GM19397 (cell line): ENCODE measurements around the gene SLC8A1.

ENCODE experiments used
- ATAC-seq: cut with Tn5 transposase; IDR thresholded peaks from one replicate; pipeline ENCODE4 v1.9.1; 2021; ENCODE audit warnings: mild to moderate bottlenecking, moderate library complexity; ENCODE audit not compliant: unreplicated experiment

SLC8A1 gene

DNA sequence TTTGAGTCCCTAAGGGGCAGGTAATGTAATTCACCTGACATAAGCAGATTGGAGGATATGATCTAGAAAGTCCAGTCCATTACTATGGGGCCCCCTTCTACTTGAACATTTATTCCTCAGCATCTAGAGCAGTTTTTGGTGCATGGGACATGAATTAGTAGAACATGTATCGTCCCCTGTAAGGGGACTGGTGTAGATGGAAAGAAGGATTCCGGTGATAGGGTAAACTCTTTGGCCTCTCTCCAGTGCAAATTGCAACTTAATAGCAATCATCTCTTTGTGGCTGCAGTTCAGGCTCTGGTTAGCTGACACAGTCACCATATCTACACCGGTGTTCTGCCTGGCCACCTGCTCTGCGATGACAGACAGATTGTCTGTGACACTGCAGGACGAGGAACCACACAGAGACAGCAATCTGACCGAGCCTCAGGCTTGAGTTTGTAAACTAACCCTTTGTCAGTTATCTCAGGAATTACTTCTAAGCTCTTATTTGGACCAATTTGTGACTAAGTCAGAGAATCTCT lies 6.4 kb upstream of the SLC8A1 start:
- ATAC-seq, result no peak

DNA sequence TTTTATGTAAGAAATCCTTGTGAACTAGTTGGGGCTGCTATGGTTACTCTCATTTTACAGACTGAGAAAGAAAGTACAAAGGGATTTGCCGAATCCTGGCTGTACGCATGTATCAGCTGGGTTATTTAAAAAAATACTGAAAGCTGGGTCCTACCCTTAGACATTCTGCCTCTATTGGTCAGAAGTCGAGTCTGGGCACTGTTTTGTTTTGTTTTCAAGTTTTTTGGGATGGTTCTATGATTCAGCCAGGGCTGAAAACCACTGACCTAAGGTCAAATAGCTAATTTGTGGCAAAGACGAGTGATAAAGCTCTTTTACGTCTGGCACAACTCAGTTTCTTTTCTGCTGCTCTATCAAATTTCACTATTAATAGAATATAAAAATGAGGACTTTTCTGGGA lies 5.9 kb upstream of the SLC8A1 start:
- ATAC-seq, result no peak

DNA sequence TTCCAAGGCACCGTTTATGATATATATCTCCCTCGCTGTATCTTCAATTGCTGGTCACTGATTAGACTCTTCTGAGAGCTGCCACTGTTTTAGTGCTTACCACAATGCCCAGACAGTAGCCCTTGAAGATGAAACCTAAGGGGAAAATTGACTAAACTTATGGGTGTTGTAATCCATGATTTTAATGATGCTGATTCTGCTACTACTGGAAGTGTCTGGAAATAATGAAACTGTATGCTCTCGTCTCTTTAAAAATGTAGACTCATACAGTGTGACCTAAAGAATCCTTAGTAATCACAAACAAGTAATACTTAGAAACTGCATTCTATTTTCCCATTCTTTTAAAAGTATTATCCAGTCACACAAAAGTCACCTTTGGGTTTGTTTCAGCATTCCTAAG lies 5.5 kb upstream of the SLC8A1 start:
- ATAC-seq, result no peak

DNA sequence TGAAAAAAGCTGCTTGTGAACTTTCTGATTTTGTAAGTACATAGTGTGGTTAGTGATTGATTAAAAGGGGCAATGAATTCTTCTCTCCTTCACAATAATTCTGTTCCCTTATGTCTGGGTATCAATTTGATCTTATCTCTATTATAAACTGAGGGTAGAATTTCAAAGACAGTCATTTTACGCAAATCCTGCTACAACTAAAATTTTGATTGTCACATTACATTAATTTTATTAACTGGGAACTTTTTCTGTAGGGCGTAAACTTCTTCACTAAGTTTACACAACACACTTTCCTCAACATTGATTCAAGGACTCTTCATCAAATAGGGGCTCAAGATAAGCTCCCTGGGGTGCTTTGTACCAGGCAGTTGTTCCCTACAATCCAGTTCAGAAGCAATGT lies 5.0 kb upstream of the SLC8A1 start:
- no peak for ATAC-seq

DNA sequence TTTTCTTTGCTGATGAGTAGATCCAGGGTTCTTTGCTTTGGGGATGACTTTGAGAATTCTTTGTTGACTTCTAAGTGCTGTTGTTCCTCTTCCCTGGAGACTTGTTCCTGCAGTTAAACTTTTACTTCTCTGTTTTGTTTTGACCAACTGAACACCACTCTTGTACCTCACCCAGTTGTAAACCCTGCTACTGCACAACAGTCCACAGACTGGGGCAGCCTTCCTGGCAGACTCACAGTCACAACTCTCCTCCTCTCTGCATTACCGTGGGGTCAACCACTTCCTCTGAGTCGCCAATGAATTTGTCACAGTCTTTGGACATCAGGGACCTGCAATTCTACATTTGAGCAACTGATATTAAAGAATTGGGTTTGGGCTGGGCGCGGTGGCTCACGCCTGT lies 3.8 kb upstream of the SLC8A1 start:
- ATAC-seq, result no peak

DNA sequence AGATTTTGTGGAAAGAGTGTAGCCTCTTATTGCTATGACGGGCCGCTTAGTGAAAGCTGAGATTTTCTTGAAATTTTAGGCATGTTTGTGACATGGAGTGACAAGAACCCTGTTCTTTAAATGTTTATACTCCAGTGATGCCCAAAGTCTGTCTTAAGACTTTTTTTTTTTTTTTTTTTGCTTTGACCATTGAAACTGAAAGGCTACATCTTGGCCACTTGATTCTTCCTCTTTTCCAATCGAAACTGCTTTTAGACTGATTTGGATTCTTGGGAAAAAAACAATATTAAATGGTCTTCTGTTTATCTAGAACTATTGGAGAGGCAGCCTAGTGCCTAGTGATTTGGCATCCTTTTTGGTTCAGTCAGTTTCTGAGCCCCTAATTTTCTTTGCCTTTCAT lies 2.4 kb upstream of the SLC8A1 start:
- no peak for ATAC-seq

DNA sequence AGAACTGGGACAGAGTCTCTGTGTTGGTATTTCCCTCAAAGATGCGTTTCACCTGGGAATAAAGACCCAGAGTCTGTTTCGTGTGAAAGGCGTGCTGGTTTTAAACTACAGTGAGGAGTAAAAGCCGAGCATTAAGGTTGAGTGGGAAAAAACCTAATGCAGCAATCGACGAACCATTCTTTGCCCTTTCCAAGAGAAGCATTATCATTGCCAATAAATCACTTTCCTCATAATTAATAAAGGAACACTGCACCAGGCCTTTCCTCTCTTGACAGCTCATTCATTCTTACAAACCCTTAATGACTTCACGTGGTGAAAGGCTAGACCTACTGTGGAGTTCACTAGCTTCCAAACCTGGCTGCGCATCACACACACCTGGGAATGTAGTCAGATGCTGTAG lies 896 bp upstream of the SLC8A1 start:
- ATAC-seq, result no peak

DNA sequence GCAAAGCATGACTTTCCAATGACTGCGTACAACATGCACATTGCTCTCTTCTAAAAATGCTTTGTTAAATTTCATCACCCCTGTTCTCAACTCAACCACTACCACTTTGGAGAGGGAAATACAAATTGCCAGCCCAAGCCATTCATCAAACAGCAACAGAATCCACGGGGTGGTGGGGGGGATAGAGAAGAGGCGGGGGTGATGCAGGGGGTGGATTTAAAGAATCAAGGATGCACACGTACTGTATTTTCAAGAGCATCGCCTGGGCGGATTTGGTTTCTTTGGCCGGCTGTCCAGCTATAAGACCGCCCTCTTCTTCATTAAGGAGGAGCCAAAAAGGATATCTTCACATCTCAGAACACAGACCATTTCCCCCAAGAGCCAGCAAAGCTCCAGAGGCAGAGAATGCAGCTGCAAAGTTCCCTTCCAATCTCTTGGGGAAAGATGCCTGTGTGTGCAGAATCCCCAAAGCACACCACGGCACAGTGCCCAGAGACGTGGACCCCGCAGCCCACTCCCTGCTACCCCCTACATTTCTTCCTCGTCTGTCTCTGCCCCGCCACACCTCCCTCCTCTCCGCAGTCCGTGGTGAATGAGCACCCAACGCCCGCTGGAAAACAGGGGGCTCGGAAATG lies 977 bp downstream of the SLC8A1 start:
- ATAC-seq, result no peak

DNA sequence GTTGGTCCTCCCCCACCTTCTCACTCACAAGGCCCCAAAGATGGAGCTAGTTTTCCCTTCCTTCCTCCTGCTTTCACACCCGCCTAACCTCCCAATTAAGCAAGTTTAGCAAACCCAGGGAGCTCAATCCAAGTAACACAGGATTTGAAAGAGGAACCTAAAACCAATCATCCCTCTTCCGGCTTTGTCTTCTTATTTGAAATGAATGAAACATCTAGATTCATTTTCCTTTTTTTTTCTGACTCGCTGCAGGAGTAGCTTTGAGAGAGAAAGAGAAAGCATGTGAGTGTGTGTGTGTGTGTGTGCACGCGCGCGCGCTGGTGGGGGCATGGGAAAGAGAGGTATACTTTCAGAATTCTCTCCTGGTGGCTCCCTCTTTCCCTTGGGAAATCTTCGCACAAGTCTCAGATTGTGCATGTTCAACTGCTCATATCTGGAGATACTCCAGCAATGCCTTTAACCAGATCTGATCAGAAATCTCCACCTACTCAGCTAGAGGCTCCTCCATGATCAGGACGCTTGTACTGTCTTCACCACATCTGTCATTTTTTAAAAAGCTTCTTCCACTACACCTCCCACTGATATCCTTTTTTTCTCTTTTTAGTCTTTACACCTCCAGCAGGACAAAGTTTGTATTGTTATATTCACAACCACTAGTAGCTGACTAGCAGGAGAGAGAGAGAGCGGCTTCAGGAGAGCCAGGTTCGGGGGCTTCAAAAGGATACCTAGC lies 1.7 kb downstream of the SLC8A1 start:
- no peak for ATAC-seq

DNA sequence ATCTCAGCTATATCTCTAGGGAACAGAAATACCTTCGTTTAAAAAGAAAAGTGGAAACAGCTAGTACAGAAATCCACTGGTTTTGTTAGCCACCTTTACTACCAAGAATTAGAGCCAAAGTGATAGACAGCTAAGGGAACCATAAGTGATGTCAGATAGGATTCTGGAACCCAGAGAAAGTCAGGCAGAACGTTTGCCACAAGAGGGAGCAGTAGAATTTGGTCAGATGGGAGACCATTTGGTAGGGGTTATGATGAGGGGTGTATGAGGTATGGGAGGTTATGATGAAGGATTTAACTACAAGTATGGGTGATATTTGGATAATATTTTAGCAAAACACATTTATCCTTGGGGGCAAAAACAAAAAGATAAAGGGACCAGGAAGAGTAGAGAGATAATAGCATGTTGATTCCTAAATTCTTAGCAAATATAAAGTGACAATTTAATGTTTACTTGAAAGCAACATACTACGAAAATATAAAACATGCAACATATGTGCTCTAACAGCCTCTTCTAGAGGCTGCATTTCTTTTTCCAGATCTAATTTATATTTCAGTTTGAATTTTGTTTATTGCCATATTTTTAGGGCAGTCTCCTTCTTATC lies 3.3 kb downstream of the SLC8A1 start:
- no peak for ATAC-seq

DNA sequence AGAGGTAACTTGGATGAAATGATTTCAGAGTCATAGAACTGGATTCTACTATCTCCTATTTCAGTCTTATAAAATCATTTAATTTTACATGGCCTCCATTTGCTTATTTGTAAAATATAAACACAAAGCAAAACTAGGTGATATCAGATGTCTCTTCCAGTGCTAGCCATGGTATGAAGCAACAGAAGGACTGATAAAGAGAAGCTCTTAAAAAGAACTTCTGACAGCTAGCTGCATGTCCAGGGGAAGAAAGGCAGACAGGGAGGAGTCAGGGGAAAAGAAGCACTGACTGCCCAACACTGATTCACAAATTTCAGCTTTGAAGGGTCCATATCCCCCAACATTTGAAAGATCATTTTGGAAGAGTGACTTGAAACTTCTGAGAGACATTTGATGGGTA lies 6.4 kb downstream of the SLC8A1 start:
- ATAC-seq, result no peak

DNA sequence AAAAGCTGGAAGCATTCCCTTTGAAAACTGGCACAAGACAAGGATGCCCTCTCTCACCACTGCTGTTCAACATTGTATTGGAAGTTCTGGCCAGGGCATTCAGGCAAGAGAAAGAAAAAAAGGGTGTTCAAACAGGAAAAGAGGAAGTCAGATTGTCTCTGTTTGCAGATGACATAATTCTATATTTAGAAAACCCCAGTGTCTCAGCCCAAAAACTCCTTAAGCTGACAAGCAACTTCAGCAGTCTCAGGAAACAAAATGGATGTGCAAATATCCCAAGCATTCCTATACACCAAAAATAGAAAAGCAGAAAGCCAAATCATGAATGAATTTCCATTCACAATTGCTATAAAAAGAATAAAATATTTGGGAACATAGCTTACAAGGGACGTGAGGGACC lies 11.1 kb downstream of the SLC8A1 start:
- no peak for ATAC-seq

DNA sequence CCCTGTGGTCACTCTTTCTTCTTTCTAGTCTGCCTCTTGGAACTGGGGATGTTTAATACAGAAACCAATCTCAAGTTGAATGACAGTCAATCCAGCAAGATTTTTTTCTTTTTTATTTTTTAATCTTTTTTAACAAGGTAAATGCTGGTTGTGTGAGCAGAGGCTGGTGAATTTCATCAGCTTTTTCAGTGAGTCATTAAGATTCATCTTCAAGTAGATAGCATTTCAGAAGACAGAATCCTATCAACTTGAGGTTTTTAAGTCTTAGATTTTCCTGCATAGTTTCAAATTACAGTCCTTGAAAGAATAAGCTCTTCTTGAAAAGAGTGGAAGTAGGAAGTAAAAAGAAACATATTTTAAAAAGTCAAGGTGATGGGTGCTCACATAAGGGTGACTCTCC lies 12.4 kb downstream of the SLC8A1 start:
- no peak for ATAC-seq

DNA sequence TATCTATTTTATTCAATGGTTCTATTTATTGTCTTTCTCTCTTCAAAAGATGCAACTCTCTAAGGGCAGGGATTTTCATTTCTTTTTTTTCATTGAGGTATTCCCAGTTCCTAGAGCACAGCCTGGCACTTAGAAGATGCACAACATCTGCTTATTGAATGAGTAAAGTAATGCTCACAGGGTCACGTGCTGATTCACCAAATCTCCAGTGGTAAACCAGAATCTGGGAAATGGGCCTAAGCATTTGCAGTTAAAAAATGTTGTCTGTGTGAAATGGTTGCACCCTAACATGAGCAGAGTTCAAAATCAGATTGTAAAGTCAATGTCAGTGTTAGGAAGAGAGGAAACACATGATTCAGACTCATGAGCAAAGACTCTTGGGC lies 15.8 kb downstream of the SLC8A1 start:
- ATAC-seq, result no peak

DNA sequence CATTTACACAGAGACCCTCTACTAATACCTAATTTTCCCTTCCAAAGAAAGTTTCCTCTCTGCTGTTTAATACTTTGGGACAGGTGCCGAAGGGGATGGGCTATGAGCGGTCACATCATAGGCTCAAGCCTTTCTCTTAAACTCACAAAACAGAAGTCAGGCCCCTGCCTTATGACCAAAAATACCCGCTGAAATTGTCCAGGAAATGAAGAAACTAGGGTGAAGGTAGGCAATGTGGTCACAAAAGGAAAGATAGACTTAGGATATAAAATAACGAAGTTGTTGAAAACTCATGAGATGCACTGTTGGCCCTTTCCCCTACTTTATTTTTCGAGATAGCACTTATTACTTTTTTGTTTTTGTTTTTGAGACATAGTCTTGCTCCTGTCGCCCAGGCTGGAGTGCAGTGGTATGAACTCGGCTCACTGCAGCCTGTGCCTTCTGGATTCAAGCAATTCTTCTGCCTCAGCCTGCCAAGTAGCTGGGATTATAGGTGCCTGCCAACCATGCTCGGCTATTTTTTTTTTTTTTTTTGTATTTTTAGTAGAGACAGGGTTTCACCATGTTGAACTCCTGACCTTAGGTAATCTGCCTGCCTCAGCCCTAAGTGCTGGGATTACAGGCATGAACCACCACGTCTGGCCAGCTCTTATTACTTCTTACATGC lies 16.3 kb downstream of the SLC8A1 start:
- no peak for ATAC-seq

DNA sequence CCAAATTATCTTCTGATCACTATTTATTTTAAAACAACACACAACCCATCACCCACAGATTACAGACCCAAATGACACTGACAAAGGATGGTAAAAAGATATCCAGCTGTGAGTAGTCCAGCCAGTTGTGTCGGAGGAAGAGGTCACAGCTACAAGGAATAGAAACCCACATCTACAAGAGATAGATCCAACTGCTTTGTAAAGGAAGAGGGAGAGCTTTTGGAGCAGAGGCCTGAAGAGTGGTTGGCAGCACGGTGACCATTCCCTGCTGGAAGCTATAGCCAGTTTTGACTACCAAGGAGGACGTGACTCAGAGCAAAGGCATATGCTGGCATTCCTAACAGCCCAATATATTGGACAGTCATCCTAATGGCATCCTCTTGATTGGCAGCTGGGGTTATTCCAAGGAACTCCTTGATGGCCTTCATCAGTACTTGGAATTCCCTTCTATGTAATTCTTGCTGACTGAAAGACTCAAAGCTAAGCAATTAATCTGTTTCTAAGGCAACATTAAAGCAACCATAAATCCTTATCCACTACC lies 17.1 kb downstream of the SLC8A1 start:
- ATAC-seq, result no peak

DNA sequence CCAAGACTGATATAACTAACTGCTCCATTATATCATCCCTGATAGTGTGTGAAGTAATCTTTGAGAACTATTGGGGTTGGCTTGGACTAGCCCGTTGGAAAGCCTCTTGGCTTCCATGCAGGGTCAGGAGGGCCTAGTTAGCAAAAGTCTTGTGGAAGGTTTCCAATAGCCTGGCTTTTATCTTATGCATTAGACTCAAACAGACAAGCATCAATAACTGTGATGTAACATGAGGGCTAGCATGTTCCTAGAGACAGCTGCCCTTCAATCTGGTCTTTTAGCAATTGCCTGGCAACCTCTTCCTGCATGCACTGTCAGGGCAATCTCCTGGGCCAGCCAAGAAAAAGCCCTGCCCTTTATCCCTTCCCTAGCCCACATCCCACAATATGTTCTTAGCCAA lies 18.2 kb downstream of the SLC8A1 start:
- no peak for ATAC-seq

DNA sequence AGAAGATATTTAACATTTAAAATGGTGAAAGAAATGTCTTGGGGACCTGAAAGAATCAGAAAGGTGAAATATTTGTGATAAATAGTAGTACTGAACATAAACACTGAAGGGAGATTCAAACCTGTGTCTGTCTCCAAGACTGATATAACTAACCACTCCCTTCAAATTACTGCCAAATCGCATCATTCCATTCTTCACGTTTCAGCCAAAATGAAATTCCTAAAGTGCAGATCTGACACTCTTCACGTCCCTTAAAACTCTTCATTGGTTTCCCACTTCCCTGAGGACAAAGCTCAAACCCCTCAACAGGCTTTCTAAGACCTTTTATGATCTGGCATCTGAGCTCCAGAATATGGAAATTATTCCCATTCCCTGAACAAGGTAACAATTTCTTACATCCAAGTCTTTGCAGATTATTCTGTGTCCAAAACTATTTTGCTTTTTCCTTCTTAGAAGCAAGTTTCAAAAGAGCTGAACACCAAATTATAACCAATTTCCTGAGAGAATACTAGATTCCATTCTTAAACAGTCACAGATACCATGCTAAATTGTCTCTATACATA lies 18.9 kb downstream of the SLC8A1 start:
- no peak for ATAC-seq

DNA sequence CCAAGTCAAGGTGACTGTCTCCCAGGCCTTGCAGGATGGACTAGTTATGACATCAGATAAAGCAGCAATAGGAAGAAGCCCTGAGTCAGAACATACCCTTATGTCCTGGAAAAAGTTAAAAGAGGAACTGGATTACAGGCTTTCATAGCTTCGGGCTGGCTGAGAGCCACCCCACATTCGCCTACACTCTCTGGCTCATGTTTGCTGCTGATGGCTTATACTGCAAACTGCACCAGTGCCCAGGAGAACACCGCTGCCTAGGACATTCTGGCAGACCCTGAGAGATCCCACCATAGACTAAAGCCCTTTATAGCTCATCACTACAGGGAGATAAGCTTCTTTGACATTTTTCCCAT lies 20.3 kb downstream of the SLC8A1 start:
- no peak for ATAC-seq

DNA sequence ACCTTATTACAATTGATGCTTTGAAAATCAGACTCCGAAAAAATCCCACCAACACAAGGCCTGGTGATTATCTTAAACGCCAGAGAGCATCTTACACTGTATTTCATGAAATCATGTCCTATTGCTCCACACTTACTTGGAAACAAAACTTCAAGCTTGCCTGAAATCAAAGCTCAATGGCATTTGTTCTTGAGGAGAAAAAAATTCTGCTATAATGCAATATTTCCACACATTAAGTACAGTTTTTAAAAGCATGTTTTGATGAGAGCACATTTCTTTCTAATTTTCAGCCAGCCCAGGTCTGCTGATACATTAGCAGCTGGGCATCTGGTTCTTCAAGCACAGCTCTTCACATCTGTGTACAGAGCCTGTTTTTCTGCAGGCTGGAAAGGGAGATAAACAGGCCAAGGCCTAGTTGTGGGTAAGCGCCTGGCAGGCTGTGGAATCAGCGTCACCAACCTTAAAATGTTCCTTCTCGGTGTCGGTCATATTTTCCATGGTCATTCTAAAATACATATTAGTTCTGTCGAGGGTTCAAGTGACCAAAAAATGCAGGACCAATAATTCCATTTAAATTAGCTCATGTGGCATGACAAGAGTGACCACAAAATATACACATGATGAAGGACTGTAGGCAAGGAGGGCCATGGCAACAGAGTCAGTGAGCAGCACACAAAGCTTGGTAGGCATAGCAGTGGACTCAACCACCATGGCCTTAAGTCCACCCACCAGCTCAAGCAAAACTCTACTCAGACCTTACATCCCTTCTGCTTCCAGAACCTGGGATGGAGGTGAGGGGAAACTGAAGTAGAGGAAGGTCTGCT lies 20.9 kb downstream of the SLC8A1 start:
- no peak for ATAC-seq
